Measurements from ENCODE around the gene GGCT.

DNA sequence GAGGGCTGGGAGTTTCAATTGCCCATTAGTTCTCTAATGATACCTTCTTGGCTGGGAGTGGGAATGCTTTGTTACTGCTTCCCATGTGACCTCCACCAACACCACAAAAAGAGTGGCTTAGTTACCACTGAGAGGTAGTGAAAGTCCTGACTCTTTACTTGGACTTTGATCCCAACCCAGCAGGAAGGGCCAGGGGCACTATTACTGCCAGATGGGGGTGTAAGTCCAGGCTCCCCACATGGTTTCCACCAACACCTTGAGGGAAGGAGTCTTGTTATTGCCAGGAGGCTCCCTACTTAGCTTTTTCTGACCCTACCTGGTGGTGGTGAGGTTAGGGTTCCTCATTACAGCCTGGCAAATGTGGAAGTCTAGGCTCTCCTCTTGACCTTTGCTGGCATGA is 11.4 kb downstream of the GGCT start:
- TF ChIP-seq, protein P1, sequence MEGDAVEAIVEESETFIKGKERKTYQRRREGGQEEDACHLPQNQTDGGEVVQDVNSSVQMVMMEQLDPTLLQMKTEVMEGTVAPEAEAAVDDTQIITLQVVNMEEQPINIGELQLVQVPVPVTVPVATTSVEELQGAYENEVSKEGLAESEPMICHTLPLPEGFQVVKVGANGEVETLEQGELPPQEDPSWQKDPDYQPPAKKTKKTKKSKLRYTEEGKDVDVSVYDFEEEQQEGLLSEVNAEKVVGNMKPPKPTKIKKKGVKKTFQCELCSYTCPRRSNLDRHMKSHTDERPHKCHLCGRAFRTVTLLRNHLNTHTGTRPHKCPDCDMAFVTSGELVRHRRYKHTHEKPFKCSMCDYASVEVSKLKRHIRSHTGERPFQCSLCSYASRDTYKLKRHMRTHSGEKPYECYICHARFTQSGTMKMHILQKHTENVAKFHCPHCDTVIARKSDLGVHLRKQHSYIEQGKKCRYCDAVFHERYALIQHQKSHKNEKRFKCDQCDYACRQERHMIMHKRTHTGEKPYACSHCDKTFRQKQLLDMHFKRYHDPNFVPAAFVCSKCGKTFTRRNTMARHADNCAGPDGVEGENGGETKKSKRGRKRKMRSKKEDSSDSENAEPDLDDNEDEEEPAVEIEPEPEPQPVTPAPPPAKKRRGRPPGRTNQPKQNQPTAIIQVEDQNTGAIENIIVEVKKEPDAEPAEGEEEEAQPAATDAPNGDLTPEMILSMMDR (IDR thresholded peaks at IDR 0.05; ENCODE audit: control extremely low read depth in 1 of 3, insufficient read depth in 1 of 3, low read depth in 1 of 3, low read length in 3 of 3) = no peak
- no peak for TF ChIP-seq GTF2F1 (IDR thresholded peaks at IDR 0.05; ENCODE audit: borderline replicate concordance, low read depth, low read length)
- TF ChIP-seq SP1 (IDR thresholded peaks at IDR 0.05; ENCODE audit: low read depth, low read length) = no peak
- TF ChIP-seq, protein P2, sequence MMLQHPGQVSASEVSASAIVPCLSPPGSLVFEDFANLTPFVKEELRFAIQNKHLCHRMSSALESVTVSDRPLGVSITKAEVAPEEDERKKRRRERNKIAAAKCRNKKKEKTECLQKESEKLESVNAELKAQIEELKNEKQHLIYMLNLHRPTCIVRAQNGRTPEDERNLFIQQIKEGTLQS (IDR thresholded peaks at IDR 0.05; ENCODE audit: insufficient read depth, low read depth, low read length) = no peak
- TF ChIP-seq, protein P3, sequence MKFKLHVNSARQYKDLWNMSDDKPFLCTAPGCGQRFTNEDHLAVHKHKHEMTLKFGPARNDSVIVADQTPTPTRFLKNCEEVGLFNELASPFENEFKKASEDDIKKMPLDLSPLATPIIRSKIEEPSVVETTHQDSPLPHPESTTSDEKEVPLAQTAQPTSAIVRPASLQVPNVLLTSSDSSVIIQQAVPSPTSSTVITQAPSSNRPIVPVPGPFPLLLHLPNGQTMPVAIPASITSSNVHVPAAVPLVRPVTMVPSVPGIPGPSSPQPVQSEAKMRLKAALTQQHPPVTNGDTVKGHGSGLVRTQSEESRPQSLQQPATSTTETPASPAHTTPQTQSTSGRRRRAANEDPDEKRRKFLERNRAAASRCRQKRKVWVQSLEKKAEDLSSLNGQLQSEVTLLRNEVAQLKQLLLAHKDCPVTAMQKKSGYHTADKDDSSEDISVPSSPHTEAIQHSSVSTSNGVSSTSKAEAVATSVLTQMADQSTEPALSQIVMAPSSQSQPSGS (IDR thresholded peaks at IDR 0.05; ENCODE audit: low read length) = no peak

Data from H1 (cell line).